CD14-positive monocyte (primary cell): ENCODE measurements around the gene ZNRF1. TPM values are rescaled to one million over a fixed set of nuclear protein-coding genes. Genes with fewer than 3 reads are reported as not detected.

Source experiments
- DNase-seq, 3 donors: peaks; one replicate each; pipeline ENCODE4 v3.0.0-alpha.2; 2011 to 2022
- H2AFZ ChIP-seq: 2 replicates; pipeline ENCODE4 v1.6.0; 2012; ENCODE audit warnings: mild to moderate bottlenecking, low read depth, low read length, inconsistent platforms; ENCODE audit not compliant: insufficient read depth, poor library complexity, severe bottlenecking
- H3K27ac ChIP-seq, 2 donors: 1 replicate in 1 of 2; 2 replicates in 1 of 2; pipeline ENCODE4 v1.5.1; 2012 to 2013; ENCODE audit warnings: low read length in 2 of 2, control low read depth in 1 of 2, inconsistent platforms in 1 of 2, low read depth in 1 of 2, mild to moderate bottlenecking in 1 of 2
- H3K27me3 ChIP-seq, 2 donors: one replicate each; pipeline versions ENCODE4 v1.6.0 to v1.6.1; 2011 to 2013; ENCODE audit warnings: low read length in 2 of 2; ENCODE audit not compliant: control insufficient read depth in 2 of 2, insufficient read depth in 2 of 2
- H3K36me3 ChIP-seq, 2 donors: replicated peaks in 1 of 2; 1 replicate in 1 of 2; 2 replicates in 1 of 2; pipeline versions ENCODE4 v1.5.1 to v1.6.1; 2012 to 2013; ENCODE audit warnings: low read length in 2 of 2, control low read depth in 1 of 2, inconsistent platforms in 1 of 2, mild to moderate bottlenecking in 1 of 2; ENCODE audit not compliant: insufficient read depth in 2 of 2, control insufficient read depth in 1 of 2
- H3K4me1 ChIP-seq, 2 donors: 1 replicate in 1 of 2; 2 replicates in 1 of 2; pipeline versions ENCODE4 v1.5.1 to v1.6.1; 2012 to 2013; ENCODE audit warnings: low read length in 2 of 2, control low read depth in 1 of 2, inconsistent platforms in 1 of 2, mild to moderate bottlenecking in 1 of 2, moderate library complexity in 1 of 2; ENCODE audit not compliant: insufficient read depth in 2 of 2, control insufficient read depth in 1 of 2
- H3K4me2 ChIP-seq: replicated peaks from 2 replicates; pipeline ENCODE3; 2012; ENCODE audit warnings: low read length, moderate library complexity, mild to moderate bottlenecking; ENCODE audit not compliant: poor library complexity, severe bottlenecking; ENCODE audit errors: extremely low read depth
- H3K4me3 ChIP-seq, 3 experiments: fragments of 200-600 bp in 1 of 3; sonication (generic) in 1 of 3; replicated peaks in 1 of 3; 1 replicate in 2 of 3; 2 replicates in 1 of 3; pipeline ENCODE4 v1.5.1; 2011 to 2013; ENCODE audit warnings: low read length in 3 of 3, mild to moderate bottlenecking in 3 of 3, control low read depth in 2 of 3, low read depth in 2 of 3, inconsistent platforms in 1 of 3, moderate library complexity in 1 of 3
- H3K79me2 ChIP-seq: 2 replicates; pipeline ENCODE4 v1.6.0; 2012; ENCODE audit warnings: mild to moderate bottlenecking, control low read depth, inconsistent platforms, low read length, moderate library complexity; ENCODE audit not compliant: insufficient read depth
- H3K9ac ChIP-seq: 2 replicates; pipeline ENCODE4 v1.6.0; 2017; ENCODE audit warnings: low read length, mild to moderate bottlenecking; ENCODE audit not compliant: insufficient read depth, poor library complexity, severe bottlenecking
- H3K9me3 ChIP-seq, 2 donors: replicated peaks in 1 of 2; 1 replicate in 1 of 2; 2 replicates in 1 of 2; pipeline versions ENCODE4 v1.5.1 to v1.6.1; 2012 to 2013; ENCODE audit warnings: low read length in 2 of 2, control low read depth in 1 of 2; ENCODE audit not compliant: control insufficient read depth in 1 of 2, insufficient read depth in 1 of 2
- H4K20me1 ChIP-seq: 2 replicates; pipeline ENCODE4 v1.6.0; 2012; ENCODE audit warnings: mild to moderate bottlenecking, low read length, control low read depth, moderate library complexity; ENCODE audit not compliant: insufficient read depth
- H3K27ac Mint-ChIP-seq, 7 donors: one replicate each; pipeline ENCODE4 v1.8.0; 2020; ENCODE audit warnings: mild to moderate bottlenecking in 7 of 7, mixed read lengths in 7 of 7, moderate library complexity in 6 of 7, inconsistent platforms in 2 of 7
- H3K27me3 Mint-ChIP-seq, 3 donors: one replicate each; pipeline ENCODE4 v1.8.0; 2021 to 2022; ENCODE audit warnings: low read depth in 3 of 3, mild to moderate bottlenecking in 3 of 3, mixed read lengths in 3 of 3, moderate library complexity in 3 of 3, inconsistent platforms in 1 of 3
- H3K36me3 Mint-ChIP-seq, 2 donors: one replicate each; pipeline ENCODE4 v1.8.0; 2020; ENCODE audit warnings: mixed read lengths in 2 of 2, inconsistent platforms in 1 of 2, mild to moderate bottlenecking in 1 of 2
- H3K4me1 Mint-ChIP-seq: one replicate; pipeline ENCODE4 v1.8.0; 2020; ENCODE audit warnings: mild to moderate bottlenecking, mixed read lengths
- H3K4me3 Mint-ChIP-seq, 2 donors: one replicate each; pipeline ENCODE4 v1.8.0; 2020; ENCODE audit warnings: mild to moderate bottlenecking in 2 of 2, mixed read lengths in 2 of 2, moderate library complexity in 1 of 2
- H3K9me3 Mint-ChIP-seq, 7 donors: one replicate each; pipeline ENCODE4 v1.8.0; 2020 to 2022; ENCODE audit warnings: mixed read lengths in 7 of 7, mild to moderate bottlenecking in 6 of 7, moderate library complexity in 6 of 7, inconsistent platforms in 2 of 7
- whole genome bisulfite sequencing: methylation state at CpG from one replicate; pipeline ENCODE4 v1.1.5; 2013; ENCODE audit warnings: missing lambda C conversion rate; ENCODE audit not compliant: insufficient coverage; 5-methylcytosine and 5-hydroxymethylcytosine counted together
- intact Hi-C, 2 donors: fragments of 100-400 bp; cut with micrococcal nuclease; formaldehyde crosslinking; loops; one replicate each; pipeline versions ENCODE4 v1.15.0 to v1.15.1; 2023
- polyA plus RNA-seq, 3 donors: library from polyadenylated mRNA; depleted of rRNA in 1 of 3; unstranded in 2 of 3; stranded (reverse) in 1 of 3; fragments of 300-500 nt in 2 of 3; fragments of >200 nt in 1 of 3; fragmentation: Illumina TruSeq in 2 of 3; gene quantifications; 1 replicate in 2 of 3; 2 replicates in 1 of 3; pipeline ENCODE4 v1.2.3, GENCODE V29; 2012 to 2021
- TF ChIP-seq, protein P1 (sequence below): fragments of 200-600 bp; IDR thresholded peaks from one replicate; pipeline ENCODE4 v1.8.0; 2022; ENCODE audit warnings: antibody characterized with exemption, mild to moderate bottlenecking

Gene ZNRF1
- polyA plus RNA-seq, 3 donors: 1.9 to 5.3 (median 4.3) TPM

DNA sequence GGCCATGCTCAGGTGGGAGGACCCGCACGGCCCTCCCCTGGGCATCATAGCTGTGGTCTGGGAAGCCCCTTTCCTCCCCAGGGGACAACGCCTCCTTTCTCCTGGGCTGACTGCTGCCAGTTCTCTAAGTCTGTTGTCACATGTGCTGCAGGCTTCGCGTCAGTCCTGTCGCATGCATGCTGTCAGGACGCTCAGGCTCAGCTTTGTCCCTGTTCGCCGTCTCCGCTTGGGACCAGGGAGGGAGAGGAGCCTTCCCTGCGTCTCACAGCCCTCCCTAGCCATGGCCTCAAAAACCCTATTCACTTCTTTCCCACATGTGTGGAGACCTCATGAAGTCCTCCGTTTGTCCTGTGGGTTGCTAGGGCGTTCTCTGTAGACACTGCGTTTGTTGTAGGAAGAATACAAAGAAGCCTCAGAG, 96.4 kb downstream of the ZNRF1 start:
- H3K4me3 ChIP-seq: no peak overlapping the region
- H3K79me2 ChIP-seq: peaks cover 2% of the 10 kb centered on the region
- H4K20me1 ChIP-seq: no peaks in the 10 kb centered on the region
- H3K4me1 ChIP-seq: peaks cover 14 to 18% of the 10 kb centered on the region in 2 donors
- Mint-ChIP-seq H3K9me3 (no peaks in the 10 kb centered on the region), H3K36me3 (peaks cover 13 to 23% of the 10 kb centered on the region in 2 donors), H3K27ac (no peak overlapping the region), H3K4me3 (no peak overlapping the region), H3K4me1 (peaks cover 29% of the 10 kb centered on the region), H3K27me3 (peaks cover 2 to 3% (median 2%) of the 10 kb centered on the region in 3 donors)
- TF ChIP-seq, protein P1, sequence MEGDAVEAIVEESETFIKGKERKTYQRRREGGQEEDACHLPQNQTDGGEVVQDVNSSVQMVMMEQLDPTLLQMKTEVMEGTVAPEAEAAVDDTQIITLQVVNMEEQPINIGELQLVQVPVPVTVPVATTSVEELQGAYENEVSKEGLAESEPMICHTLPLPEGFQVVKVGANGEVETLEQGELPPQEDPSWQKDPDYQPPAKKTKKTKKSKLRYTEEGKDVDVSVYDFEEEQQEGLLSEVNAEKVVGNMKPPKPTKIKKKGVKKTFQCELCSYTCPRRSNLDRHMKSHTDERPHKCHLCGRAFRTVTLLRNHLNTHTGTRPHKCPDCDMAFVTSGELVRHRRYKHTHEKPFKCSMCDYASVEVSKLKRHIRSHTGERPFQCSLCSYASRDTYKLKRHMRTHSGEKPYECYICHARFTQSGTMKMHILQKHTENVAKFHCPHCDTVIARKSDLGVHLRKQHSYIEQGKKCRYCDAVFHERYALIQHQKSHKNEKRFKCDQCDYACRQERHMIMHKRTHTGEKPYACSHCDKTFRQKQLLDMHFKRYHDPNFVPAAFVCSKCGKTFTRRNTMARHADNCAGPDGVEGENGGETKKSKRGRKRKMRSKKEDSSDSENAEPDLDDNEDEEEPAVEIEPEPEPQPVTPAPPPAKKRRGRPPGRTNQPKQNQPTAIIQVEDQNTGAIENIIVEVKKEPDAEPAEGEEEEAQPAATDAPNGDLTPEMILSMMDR: no peak
- H3K9ac ChIP-seq: no peak overlapping the region
- H3K4me2 ChIP-seq: no peak overlapping the region
- no peaks in the 10 kb centered on the region for H3K27me3 ChIP-seq
- intact Hi-C loops: no loop called here
- no peaks in the 10 kb centered on the region for H3K9me3 ChIP-seq
- 95% methylated on average over 8 of the region's 14 CpGs for WGBS
- DNase-seq: no peak
- no peak overlapping the region for H2AFZ ChIP-seq
- H3K36me3 ChIP-seq: peaks cover 3 to 8% of the 10 kb centered on the region in 2 donors
- H3K27ac ChIP-seq: no peak overlapping the region

DNA sequence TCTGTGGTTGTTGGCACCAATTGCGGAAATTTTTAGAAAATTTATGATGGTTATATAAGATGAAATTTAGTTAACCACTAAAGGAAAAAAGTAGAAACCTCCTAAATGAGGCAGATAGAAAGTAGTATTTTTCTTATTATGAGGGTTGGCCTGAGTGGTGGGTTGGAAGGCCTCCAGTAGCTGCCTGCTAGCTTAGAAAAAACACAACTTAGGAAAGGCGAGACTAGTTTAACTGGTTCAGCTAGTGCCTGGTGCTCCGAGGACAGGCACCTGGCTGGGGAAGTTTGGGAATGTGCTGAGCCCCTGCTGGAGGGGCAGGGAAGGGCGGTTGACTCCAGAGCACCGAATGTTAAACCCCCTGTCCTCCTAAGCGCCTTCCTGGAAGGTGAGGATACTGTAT, 97.8 kb downstream of the ZNRF1 start:
- Mint-ChIP-seq H3K9me3 (no peaks in the 10 kb centered on the region), H3K36me3 (peaks cover 13 to 23% of the 10 kb centered on the region in 2 donors), H3K27me3 (peaks cover 0 to 3% (median 2%) of the 10 kb centered on the region in 3 donors), H3K4me1 (peaks cover 33% of the 10 kb centered on the region), H3K4me3 (no peak overlapping the region), H3K27ac (no peak overlapping the region)
- no peak overlapping the region for H3K4me3 ChIP-seq
- no peaks in the 10 kb centered on the region for H3K27me3 ChIP-seq
- TF ChIP-seq, protein P1: peak; percentile 26
- no peak overlapping the region for H3K4me2 ChIP-seq
- H4K20me1 ChIP-seq: no peaks in the 10 kb centered on the region
- peaks cover 3 to 8% of the 10 kb centered on the region in 2 donors for H3K36me3 ChIP-seq
- H3K79me2 ChIP-seq: no peaks in the 10 kb centered on the region
- H3K27ac ChIP-seq: no peak overlapping the region
- no peaks in the 10 kb centered on the region for H3K9me3 ChIP-seq
- peaks cover 19 to 25% of the 10 kb centered on the region in 2 donors for H3K4me1 ChIP-seq
- H2AFZ ChIP-seq: no peak overlapping the region
- 60% methylated on average over 2 of the region's 6 CpGs for WGBS
- DNase-seq: no peak
- H3K9ac ChIP-seq: no peak overlapping the region
- intact Hi-C loops: no loop called here
